ENCODE results near the gene AVPR2.

DNA sequence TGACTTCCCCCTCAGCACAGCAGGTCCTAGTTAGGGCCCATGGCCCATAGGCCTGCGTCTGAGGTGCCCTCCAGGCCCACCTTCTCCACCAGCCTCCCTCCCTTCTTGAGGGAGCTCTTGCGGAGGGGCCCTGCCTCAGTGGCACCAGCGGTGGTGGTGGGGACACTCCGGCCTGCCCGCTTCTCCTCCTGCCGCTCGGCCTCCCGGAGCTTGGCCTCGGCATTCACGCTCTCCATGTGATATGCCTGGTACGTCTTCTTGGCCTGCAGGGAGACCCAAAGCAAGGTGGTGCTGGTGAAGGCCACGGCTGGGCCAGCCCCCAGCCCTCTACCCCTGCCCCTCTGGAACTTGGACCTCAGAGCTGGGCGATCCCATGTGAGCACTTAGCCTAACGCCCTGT lies 16.1 kb downstream of the AVPR2 start:
- no peak for TF ChIP-seq POLR2AphosphoS5 (IDR thresholded peaks at IDR 0.05; ENCODE audit: low read depth, low read length)
- TF ChIP-seq, protein P1, sequence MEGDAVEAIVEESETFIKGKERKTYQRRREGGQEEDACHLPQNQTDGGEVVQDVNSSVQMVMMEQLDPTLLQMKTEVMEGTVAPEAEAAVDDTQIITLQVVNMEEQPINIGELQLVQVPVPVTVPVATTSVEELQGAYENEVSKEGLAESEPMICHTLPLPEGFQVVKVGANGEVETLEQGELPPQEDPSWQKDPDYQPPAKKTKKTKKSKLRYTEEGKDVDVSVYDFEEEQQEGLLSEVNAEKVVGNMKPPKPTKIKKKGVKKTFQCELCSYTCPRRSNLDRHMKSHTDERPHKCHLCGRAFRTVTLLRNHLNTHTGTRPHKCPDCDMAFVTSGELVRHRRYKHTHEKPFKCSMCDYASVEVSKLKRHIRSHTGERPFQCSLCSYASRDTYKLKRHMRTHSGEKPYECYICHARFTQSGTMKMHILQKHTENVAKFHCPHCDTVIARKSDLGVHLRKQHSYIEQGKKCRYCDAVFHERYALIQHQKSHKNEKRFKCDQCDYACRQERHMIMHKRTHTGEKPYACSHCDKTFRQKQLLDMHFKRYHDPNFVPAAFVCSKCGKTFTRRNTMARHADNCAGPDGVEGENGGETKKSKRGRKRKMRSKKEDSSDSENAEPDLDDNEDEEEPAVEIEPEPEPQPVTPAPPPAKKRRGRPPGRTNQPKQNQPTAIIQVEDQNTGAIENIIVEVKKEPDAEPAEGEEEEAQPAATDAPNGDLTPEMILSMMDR (IDR thresholded peaks at IDR 0.05), result no peak
